ENCODE results near the gene OTOG. TPM values are rescaled to one million over a fixed set of nuclear protein-coding genes. Genes with fewer than 3 reads are reported as not detected.

The OTOG gene
- total RNA-seq, 1 donor from 2014 or later = not detected

GRCh38 chr11:17603056-17603825 is 56.2 kb downstream of the OTOG start:
- DNase-seq (ENCODE audit: low spot score in 2 of 2) = peak in 1 of 2 donors; percentile 59
- H3K9me3 ChIP-seq = no peaks in the 10 kb centered on the region
- no peaks in the 10 kb centered on the region for H3K36me3 ChIP-seq
- TF ChIP-seq CTCF (IDR thresholded peaks at IDR 0.05) = no peak
- no peaks in the 10 kb centered on the region for H3K27me3 ChIP-seq
- H3K4me3 ChIP-seq = no peak overlapping the region
- intact Hi-C loops (cut with DNase I) = no loop called here
- H3K27ac ChIP-seq = no peak overlapping the region
- no peaks in the 10 kb centered on the region for H3K4me1 ChIP-seq

GRCh38 chr11:17604201-17604914 is 57.3 kb downstream of the OTOG start:
- Histone ChIP-seq H3K27me3 (no peaks in the 10 kb centered on the region), H3K4me3 (no peak overlapping the region), H3K27ac (no peak overlapping the region), H3K36me3 (no peaks in the 10 kb centered on the region), H3K4me1 (no peaks in the 10 kb centered on the region), H3K9me3 (no peaks in the 10 kb centered on the region)
- DNase-seq (ENCODE audit: low spot score in 2 of 2) = no peak
- intact Hi-C loops (cut with DNase I) = no loop called here
- TF ChIP-seq CTCF (IDR thresholded peaks at IDR 0.05) = no peak

GRCh38 chr11:17604915-17605233 is 57.8 kb downstream of the OTOG start:
- no peaks in the 10 kb centered on the region for H3K4me1 ChIP-seq
- no peaks in the 10 kb centered on the region for H3K36me3 ChIP-seq
- no peaks in the 10 kb centered on the region for H3K27me3 ChIP-seq
- no peak for DNase-seq (ENCODE audit: low spot score in 2 of 2)
- no peak overlapping the region for H3K27ac ChIP-seq
- intact Hi-C loops (cut with DNase I) = no loop called here
- H3K4me3 ChIP-seq = no peak overlapping the region
- TF ChIP-seq CTCF (IDR thresholded peaks at IDR 0.05) = no peak
- no peaks in the 10 kb centered on the region for H3K9me3 ChIP-seq

- intact Hi-C loops (cut with DNase I) = no loop called here
Observed at GRCh38 chr11:17605651-17606122, 58.6 kb downstream of the OTOG start.

More at GRCh38 chr11:17605651-17606122, 58.6 kb downstream of the OTOG start:
- Histone ChIP-seq H3K27me3 (no peaks in the 10 kb centered on the region), H3K27ac (no peak overlapping the region), H3K4me1 (no peaks in the 10 kb centered on the region), H3K9me3 (no peaks in the 10 kb centered on the region), H3K36me3 (no peaks in the 10 kb centered on the region), H3K4me3 (no peak overlapping the region)
- no peak for TF ChIP-seq CTCF (IDR thresholded peaks at IDR 0.05)
- peak in 1 of 2 donors; percentile 54 for DNase-seq (ENCODE audit: low spot score in 2 of 2)

Measured in ascending aorta (tissue), 2 donors.